Psoas muscle (tissue), 8 donors: ENCODE data around the gene ADAP2. TPM values are rescaled to one million over a fixed set of nuclear protein-coding genes. Genes with fewer than 3 reads are reported as not detected.

ENCODE experiments used
- ATAC-seq, 4 donors: fragments of 200-7000 bp; cut with Tn5 transposase; one replicate each; pipeline ENCODE4 v1.9.1; 2020; ENCODE audit warnings: moderate library complexity in 3 of 4, mild to moderate bottlenecking in 2 of 4
- DNase-seq, 2 donors: peaks; one replicate each; pipeline ENCODE4 v3.0.0-alpha.2; 2020
- H3K27ac ChIP-seq: fragments of 200-600 bp; one replicate; pipeline ENCODE4 v1.8.0; 2022
- H3K27me3 ChIP-seq, 3 donors: fragments of 200-600 bp in 1 of 3; one replicate each; pipeline versions ENCODE4 v1.6.1 to v1.8.0; 2013 to 2022; ENCODE audit warnings: low read length in 2 of 3, mild to moderate bottlenecking in 2 of 3, moderate library complexity in 1 of 3; ENCODE audit not compliant: insufficient read depth in 3 of 3
- H3K36me3 ChIP-seq, 2 donors: fragments of 200-600 bp in 1 of 2; one replicate each; pipeline versions ENCODE4 v1.6.1 to v1.8.0; 2013 to 2022; ENCODE audit warnings: low read depth in 1 of 2, mild to moderate bottlenecking in 1 of 2, moderate library complexity in 1 of 2; ENCODE audit not compliant: insufficient read depth in 1 of 2
- H3K4me1 ChIP-seq: fragments of 200-600 bp; one replicate; pipeline ENCODE4 v1.8.0; 2022
- H3K4me3 ChIP-seq: fragments of 200-600 bp; one replicate; pipeline ENCODE4 v1.8.0; 2022; ENCODE audit warnings: mild to moderate bottlenecking
- H3K9me3 ChIP-seq: fragments of 200-600 bp; one replicate; pipeline ENCODE4 v1.8.0; 2022
- CTCF ChIP-seq: fragments of 200-600 bp; IDR thresholded peaks from one replicate; pipeline ENCODE4 v1.8.0; 2022; ENCODE audit warnings: antibody characterized with exemption
- WGBS, 3 donors: extraction: QIAGEN DNeasy Blood & Tissue Kit; methylation state at CpG; one replicate each; pipeline versions ENCODE4 v1.1.6 to v1.1.7; 2013; 5-methylcytosine and 5-hydroxymethylcytosine counted together
- intact Hi-C, 2 donors: fragments of 100-400 bp; cut with DNase I; formaldehyde crosslinking; loops; one replicate each; pipeline versions ENCODE4 v1.11.0 to v1.14.2; 2022
- polyA plus RNA-seq, 3 donors: library from polyadenylated mRNA; stranded (reverse); fragments of 200-250 nt; gene quantifications; one replicate each; pipeline ENCODE4 v1.2.3, GENCODE V29; 2013
- total RNA-seq, 4 donors: library from RNA; stranded (reverse); fragmentation: NEBNext Ultra II Directional in 2 of 4; extraction: Animal tissue kit (Norgen Biotek cat#: 25700) in 2 of 4; gene quantifications; one replicate each; pipeline versions ENCODE4 v1.2.1 to v1.2.4, GENCODE V29; 2021 to 2023
- donor health status: healthy with polysubstance abuse.
- donor health status: DM: no; HTN: no; CAD: no; lungs with moderate emphysema.
- donor health status: Bipolar disorder and iron deficiency.
- donor health status: healthy.
- donor health status: DM: yes; HTN: yes; CAD: no.
- donor health status: DM: no; HTN: no; CAD: no.
- donor health status: DM: no; HTN: no; CAD: no.
- donor health status: DM: yes; HTN: yes; CAD: no.

Gene ADAP2
- total and polyA plus RNA-seq, 7 donors, result 1.0 to 4.6 (median 3.4) TPM

- Histone ChIP-seq H3K27ac (no peak overlapping the region), H3K4me1 (no peaks in the 10 kb centered on the region), H3K27me3 (peaks cover 0 to 2% (median 0%) of the 10 kb centered on the region in 3 donors), H3K4me3 (no peak overlapping the region), H3K36me3 (no peaks in the 10 kb centered on the region), H3K9me3 (no peaks in the 10 kb centered on the region)
- intact Hi-C loops, result no loop called here
- no peak for DNase-seq
- no peak for ATAC-seq
- 75 to 81% (median 78%) methylated on average over 5 of the region's 5 CpGs for WGBS, 3 donors
- no peak for TF ChIP-seq CTCF
Measured at GRCh38 chr17:30915833-30916611, 5.7 kb upstream of the ADAP2 start.

GRCh38 chr17:30917050-30917449 lies 4.7 kb upstream of the ADAP2 start:
- no peak for TF ChIP-seq CTCF
- Histone ChIP-seq H3K36me3 (no peaks in the 10 kb centered on the region), H3K27ac (no peak overlapping the region), H3K27me3 (peaks cover 0 to 7% (median 2%) of the 10 kb centered on the region in 3 donors), H3K4me3 (no peak overlapping the region), H3K4me1 (no peaks in the 10 kb centered on the region), H3K9me3 (no peaks in the 10 kb centered on the region)
- ATAC-seq (no peak), DNase-seq (no peak)
- intact Hi-C loops, result no loop called here

DNA sequence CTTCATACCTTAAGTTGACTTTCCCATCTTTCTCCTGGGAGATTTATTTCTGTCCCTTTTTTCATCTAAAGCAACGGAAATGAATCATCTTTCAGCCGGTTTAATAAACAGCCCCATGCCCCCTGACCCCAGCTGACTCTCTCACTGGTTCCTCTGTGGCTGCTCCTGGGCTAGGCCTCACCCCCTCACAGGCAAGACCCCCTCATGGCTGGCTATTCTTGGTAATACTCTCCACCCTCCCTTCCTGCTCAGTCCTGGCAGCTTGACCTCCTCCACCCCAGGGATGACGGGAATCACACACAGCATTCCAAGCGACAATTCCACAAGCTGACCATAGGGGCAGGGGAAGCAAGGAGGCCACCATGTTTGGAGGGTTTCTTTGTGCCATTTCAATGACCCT lies 1.5 kb upstream of the ADAP2 start:
- Histone ChIP-seq H3K36me3 (no peaks in the 10 kb centered on the region), H3K27ac (no peak overlapping the region), H3K27me3 (peaks cover 0 to 37% (median 12%) of the 10 kb centered on the region in 3 donors), H3K4me3 (no peak overlapping the region), H3K9me3 (no peaks in the 10 kb centered on the region), H3K4me1 (peaks cover 5% of the 10 kb centered on the region)
- peak; percentile 26 to 51 for DNase-seq
- TF ChIP-seq CTCF, result no peak
- intact Hi-C loops, result no loop called here
- no peak for ATAC-seq
- WGBS, 3 donors, result 34 to 47% (median 41%) methylated on average over 4 of the region's 4 CpGs

DNA sequence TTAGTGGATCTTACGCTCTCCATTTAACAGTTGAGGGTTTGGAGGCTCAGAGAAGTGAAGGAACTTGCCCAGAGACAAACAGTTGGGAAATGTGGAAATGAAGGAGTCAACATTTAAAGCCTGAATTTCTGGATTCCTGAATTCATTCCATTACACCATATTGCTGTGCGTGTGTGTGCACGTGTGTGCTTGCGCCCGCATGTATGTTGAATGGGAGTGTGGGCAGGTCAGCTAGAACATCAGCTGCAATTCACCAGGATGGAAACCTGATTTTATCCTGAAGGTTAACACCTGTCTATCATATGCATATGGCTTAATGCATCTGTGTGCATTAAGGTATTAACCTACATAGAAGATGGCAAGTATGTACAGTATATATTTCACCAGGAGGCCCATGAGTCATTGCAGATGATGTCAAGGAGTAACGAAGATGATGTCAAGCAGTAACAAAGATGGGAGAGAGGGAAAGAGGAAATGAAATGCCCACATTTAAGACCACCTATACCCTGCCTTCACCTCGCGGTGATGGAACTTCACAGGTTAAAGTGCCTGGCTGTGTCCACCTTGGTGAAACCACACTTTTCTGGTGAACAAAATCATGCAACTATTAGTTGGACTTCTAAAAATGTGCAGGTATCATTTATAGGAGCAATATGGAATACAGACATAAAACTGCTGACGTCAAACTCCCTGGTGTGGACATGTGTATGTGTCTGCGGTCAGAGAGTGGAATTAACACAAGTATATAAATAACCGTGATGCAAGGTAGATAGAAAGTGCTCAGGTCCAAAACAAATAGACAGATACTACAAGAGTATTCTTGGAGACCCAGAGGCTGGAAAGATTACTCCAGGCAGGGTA lies 832 bp upstream of the ADAP2 start:
- H3K4me1 ChIP-seq, result peaks cover 5% of the 10 kb centered on the region
- H3K4me3 ChIP-seq, result peak overlapping the region; percentile 71
- WGBS, 3 donors, result 79 to 80% (median 80%) methylated on average over 11 of the region's 11 CpGs
- H3K27ac ChIP-seq, result no peak overlapping the region
- ATAC-seq (no peak), DNase-seq (no peak)
- no peak for TF ChIP-seq CTCF
- H3K9me3 ChIP-seq, result no peaks in the 10 kb centered on the region
- peaks cover 0 to 43% (median 12%) of the 10 kb centered on the region in 3 donors for H3K27me3 ChIP-seq
- intact Hi-C loops, result no loop called here
- H3K36me3 ChIP-seq, result no peaks in the 10 kb centered on the region
